GM19351 (cell line): ENCODE results near the gene PPP2R2B.
"Not testable (repeated sequence)": the region's sequence is repeated elsewhere in the genome, so short reads cannot be mapped to it uniquely, and the experiment has no call there.

Source experiments
- ATAC-seq: cut with Tn5 transposase; IDR thresholded peaks from one replicate; pipeline ENCODE4 v1.9.1; 2021; ENCODE audit warnings: mild to moderate bottlenecking, moderate library complexity; ENCODE audit not compliant: unreplicated experiment

PPP2R2B gene

GRCh38 chr5:146751781-146752401 is 126.7 kb downstream of the PPP2R2B start:
- peak; percentile 99 for ATAC-seq

- ATAC-seq, result no peak
Observed at GRCh38 chr5:146751054-146751453, 127.5 kb downstream of the PPP2R2B start.

GRCh38 chr5:146748533-146748932 is 130.0 kb downstream of the PPP2R2B start:
- no peak for ATAC-seq

- ATAC-seq, result no peak
Observed at GRCh38 chr5:146745931-146746577, 132.5 kb downstream of the PPP2R2B start.

GRCh38 chr5:146744068-146744745 is 134.3 kb downstream of the PPP2R2B start:
- no peak for ATAC-seq

GRCh38 chr5:146734936-146735577 is 143.5 kb downstream of the PPP2R2B start:
- ATAC-seq, result no peak

GRCh38 chr5:146732962-146733361 is 145.6 kb downstream of the PPP2R2B start:
- no peak for ATAC-seq

GRCh38 chr5:146731909-146732659 is 146.5 kb downstream of the PPP2R2B start:
- no peak for ATAC-seq

GRCh38 chr5:146728746-146729145 is 149.8 kb downstream of the PPP2R2B start:
- not testable (repeated sequence) for ATAC-seq

- no peak for ATAC-seq
Observed at GRCh38 chr5:146726891-146727290, 151.7 kb downstream of the PPP2R2B start.

- ATAC-seq, result no peak
Observed at GRCh38 chr5:146726020-146726419, 152.5 kb downstream of the PPP2R2B start.

GRCh38 chr5:146725025-146725424 is 153.5 kb downstream of the PPP2R2B start:
- ATAC-seq, result no peak

GRCh38 chr5:146722361-146722779 is 156.2 kb downstream of the PPP2R2B start:
- ATAC-seq, result no peak

GRCh38 chr5:146721073-146721815 is 157.3 kb downstream of the PPP2R2B start:
- ATAC-seq, result no peak

- ATAC-seq, result no peak
Observed at GRCh38 chr5:146720107-146720506, 158.4 kb downstream of the PPP2R2B start.

- ATAC-seq, result no peak
Observed at GRCh38 chr5:146719179-146719578, 159.4 kb downstream of the PPP2R2B start.

GRCh38 chr5:146718609-146719008 is 159.9 kb downstream of the PPP2R2B start:
- no peak for ATAC-seq

- ATAC-seq, result no peak
Observed at GRCh38 chr5:146717951-146718350, 160.6 kb downstream of the PPP2R2B start.

- ATAC-seq, result no peak
Observed at GRCh38 chr5:146716636-146717035, 161.9 kb downstream of the PPP2R2B start.

GRCh38 chr5:146710348-146710747 is 168.2 kb downstream of the PPP2R2B start:
- ATAC-seq, result no peak
